ENCODE results near the gene SDSL.

The SDSL gene

GRCh38 chr12:113476176-113476986, 54.2 kb downstream of the SDSL start:
- TF ChIP-seq POLR2AphosphoS5 (IDR thresholded peaks at IDR 0.05; ENCODE audit: low read depth, low read length) = no peak
- no peak for TF ChIP-seq FOXP2 (optimal IDR thresholded peaks at IDR 0.05; ENCODE audit: borderline replicate concordance, extremely low read depth, extremely low read length, insufficient read depth)
- no peak for TF ChIP-seq TAF1 (IDR thresholded peaks at IDR 0.05; ENCODE audit: borderline replicate concordance, insufficient read depth, low read length)
- no peak for TF ChIP-seq REST (IDR thresholded peaks at IDR 0.05; ENCODE audit: insufficient read depth in 1 of 2, low read depth in 2 of 2, low read length in 2 of 2)
- no peak for TF ChIP-seq SIN3A (IDR thresholded peaks at IDR 0.05; ENCODE audit: borderline replicate concordance, insufficient read depth, low read length)

GRCh38 chr12:113477171-113477841, 55.1 kb downstream of the SDSL start:
- TF ChIP-seq REST (IDR thresholded peaks at IDR 0.05; ENCODE audit: insufficient read depth in 1 of 2, low read depth in 2 of 2, low read length in 2 of 2) (no peak), FOXP2 (optimal IDR thresholded peaks at IDR 0.05; ENCODE audit: borderline replicate concordance, extremely low read depth, extremely low read length, insufficient read depth) (no peak), SIN3A (IDR thresholded peaks at IDR 0.05; ENCODE audit: borderline replicate concordance, insufficient read depth, low read length) (no peak), TAF1 (IDR thresholded peaks at IDR 0.05; ENCODE audit: borderline replicate concordance, insufficient read depth, low read length) (no peak), POLR2AphosphoS5 (IDR thresholded peaks at IDR 0.05; ENCODE audit: low read depth, low read length) (no peak)

GRCh38 chr12:113477842-113478215, 55.6 kb downstream of the SDSL start:
- TF ChIP-seq SIN3A (IDR thresholded peaks at IDR 0.05; ENCODE audit: borderline replicate concordance, insufficient read depth, low read length) = no peak
- TF ChIP-seq TAF1 (IDR thresholded peaks at IDR 0.05; ENCODE audit: borderline replicate concordance, insufficient read depth, low read length) = no peak
- TF ChIP-seq POLR2AphosphoS5 (IDR thresholded peaks at IDR 0.05; ENCODE audit: low read depth, low read length) = no peak
- TF ChIP-seq REST (IDR thresholded peaks at IDR 0.05; ENCODE audit: insufficient read depth in 1 of 2, low read depth in 2 of 2, low read length in 2 of 2) = no peak
- TF ChIP-seq FOXP2 (optimal IDR thresholded peaks at IDR 0.05; ENCODE audit: borderline replicate concordance, extremely low read depth, extremely low read length, insufficient read depth) = no peak

GRCh38 chr12:113478351-113479011, 56.3 kb downstream of the SDSL start:
- TF ChIP-seq REST (IDR thresholded peaks at IDR 0.05; ENCODE audit: insufficient read depth in 1 of 2, low read depth in 2 of 2, low read length in 2 of 2) = no peak; a peak in 1 of 4 replicates
- no peak for TF ChIP-seq TAF1 (IDR thresholded peaks at IDR 0.05; ENCODE audit: borderline replicate concordance, insufficient read depth, low read length)
- TF ChIP-seq SIN3A (IDR thresholded peaks at IDR 0.05; ENCODE audit: borderline replicate concordance, insufficient read depth, low read length) = no peak
- TF ChIP-seq POLR2AphosphoS5 (IDR thresholded peaks at IDR 0.05; ENCODE audit: low read depth, low read length) = no peak
- TF ChIP-seq FOXP2 (optimal IDR thresholded peaks at IDR 0.05; ENCODE audit: borderline replicate concordance, extremely low read depth, extremely low read length, insufficient read depth) = no peak
